Measurements from ENCODE around the gene MLLT6.

MLLT6 gene

DNA sequence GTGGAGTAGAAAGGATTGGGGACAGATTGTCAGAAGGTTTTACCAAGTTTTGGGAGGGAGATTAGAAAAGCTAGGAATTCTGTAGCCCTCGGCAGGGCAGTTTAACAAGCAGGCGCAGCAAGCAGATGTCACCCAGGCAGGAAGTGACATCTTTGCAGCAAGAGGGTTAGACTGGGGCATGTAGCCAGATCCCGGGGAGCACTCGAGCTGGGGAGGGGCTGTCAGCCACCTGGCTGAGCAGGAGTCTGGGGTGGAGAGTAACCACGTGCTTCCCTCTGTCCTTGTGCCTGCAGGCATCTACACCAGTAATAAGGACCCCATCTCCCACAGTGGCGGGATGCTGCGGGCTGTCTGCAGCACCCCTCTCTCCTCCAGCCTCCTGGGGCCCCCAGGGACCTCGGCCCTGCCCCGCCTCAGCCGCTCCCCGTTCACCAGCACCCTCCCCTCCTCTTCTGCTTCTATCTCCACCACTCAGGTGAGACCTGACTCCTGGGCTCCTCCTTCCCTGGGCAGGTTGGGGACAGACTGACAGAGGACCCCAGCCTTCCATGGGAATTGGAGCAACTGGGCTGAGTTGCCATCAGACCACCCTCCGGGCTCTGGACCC is 12.2 kb downstream of the MLLT6 start:
- H3K4me1 ChIP-seq = no peaks in the 10 kb centered on the region
- H3K27me3 ChIP-seq = no peaks in the 10 kb centered on the region
- DNase-seq = no peak
- peaks cover 67 to 100% (median 90%) of the 10 kb centered on the region in 3 donors for H3K36me3 ChIP-seq
- TF ChIP-seq, protein P1, sequence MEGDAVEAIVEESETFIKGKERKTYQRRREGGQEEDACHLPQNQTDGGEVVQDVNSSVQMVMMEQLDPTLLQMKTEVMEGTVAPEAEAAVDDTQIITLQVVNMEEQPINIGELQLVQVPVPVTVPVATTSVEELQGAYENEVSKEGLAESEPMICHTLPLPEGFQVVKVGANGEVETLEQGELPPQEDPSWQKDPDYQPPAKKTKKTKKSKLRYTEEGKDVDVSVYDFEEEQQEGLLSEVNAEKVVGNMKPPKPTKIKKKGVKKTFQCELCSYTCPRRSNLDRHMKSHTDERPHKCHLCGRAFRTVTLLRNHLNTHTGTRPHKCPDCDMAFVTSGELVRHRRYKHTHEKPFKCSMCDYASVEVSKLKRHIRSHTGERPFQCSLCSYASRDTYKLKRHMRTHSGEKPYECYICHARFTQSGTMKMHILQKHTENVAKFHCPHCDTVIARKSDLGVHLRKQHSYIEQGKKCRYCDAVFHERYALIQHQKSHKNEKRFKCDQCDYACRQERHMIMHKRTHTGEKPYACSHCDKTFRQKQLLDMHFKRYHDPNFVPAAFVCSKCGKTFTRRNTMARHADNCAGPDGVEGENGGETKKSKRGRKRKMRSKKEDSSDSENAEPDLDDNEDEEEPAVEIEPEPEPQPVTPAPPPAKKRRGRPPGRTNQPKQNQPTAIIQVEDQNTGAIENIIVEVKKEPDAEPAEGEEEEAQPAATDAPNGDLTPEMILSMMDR (IDR thresholded peaks at IDR 0.05) = no peak
- no peak overlapping the region for H3K27ac ChIP-seq
- H3K9me3 ChIP-seq = no peaks in the 10 kb centered on the region
- intact Hi-C loops (cut with DNase I; ENCODE audit: low total_unique reads) = no loop called here
- H3K4me3 ChIP-seq = no peak overlapping the region

DNA sequence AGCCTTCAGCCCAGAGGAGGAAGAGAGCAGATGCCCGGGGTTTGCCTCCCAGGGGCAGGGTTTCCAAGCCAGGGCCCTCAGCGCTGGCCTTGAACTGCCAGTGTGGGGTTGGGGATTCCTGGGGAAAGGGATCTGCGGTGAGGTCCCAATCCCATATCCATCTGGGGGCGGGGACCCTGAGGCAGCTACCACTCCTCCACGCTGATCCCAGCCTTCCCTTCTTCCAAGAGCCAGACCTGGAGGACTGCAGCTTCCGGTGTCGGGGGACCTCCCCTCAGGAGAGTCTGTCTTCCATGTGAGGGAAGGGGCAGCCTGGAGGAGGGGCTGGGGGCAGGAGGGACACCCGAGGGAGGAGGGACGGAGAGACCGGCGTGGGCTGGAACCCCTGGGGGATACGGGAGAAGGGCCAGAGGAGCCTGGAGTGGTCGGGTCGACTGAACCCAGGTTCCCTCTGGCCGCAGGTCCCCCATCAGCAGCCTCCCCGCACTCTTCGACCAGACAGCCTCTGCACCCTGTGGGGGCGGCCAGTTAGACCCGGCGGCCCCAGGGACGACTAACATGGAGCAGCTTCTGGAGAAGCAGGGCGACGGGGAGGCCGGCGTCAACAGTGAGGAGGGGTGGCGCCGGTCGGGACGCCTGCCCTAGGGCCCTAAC is 14.3 kb downstream of the MLLT6 start:
- Histone ChIP-seq H3K36me3 (peaks cover 55 to 100% (median 84%) of the 10 kb centered on the region in 3 donors), H3K9me3 (no peaks in the 10 kb centered on the region), H3K4me1 (peaks cover 0 to 2% (median under 1%) of the 10 kb centered on the region in 4 donors), H3K4me3 (no peak overlapping the region), H3K27me3 (no peaks in the 10 kb centered on the region), H3K27ac (no peak overlapping the region)
- intact Hi-C loops (cut with DNase I; ENCODE audit: low total_unique reads) = no loop called here
- DNase-seq = no peak
- TF ChIP-seq, protein P1 (IDR thresholded peaks at IDR 0.05) = no peak

DNA sequence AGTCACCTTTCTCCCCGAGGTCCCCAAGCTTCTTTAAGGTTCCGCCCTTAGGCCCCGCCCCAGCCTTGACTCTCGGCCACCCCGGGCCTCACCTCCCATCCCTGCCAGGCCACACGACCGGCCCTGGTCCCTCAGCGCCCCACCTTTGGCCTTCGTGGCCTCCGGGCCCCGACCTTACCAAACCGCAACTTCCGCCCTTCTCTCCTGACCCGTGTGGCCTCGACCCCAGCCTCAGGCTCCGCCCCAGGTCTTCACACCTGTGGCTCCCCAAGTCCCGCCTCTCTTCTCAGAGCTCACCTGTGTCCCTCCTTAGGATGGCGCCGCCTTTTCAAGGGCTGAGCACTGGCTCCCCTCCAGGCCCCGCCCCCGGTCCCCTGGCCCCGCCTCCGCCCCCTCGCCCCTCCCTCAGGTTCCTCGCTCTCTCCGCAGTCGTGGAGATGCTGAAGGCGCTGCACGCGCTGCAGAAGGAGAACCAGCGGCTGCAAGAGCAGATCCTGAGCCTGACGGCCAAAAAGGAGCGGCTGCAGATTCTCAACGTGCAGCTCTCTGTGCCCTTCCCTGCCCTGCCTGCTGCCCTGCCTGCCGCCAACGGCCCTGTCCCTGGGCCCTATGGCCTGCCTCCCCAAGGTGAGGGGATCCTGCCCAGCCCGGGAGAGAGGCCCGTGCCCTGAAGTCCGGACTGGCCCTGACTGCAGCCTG is 15.0 kb downstream of the MLLT6 start:
- Histone ChIP-seq H3K27me3 (no peaks in the 10 kb centered on the region), H3K4me3 (no peak overlapping the region), H3K4me1 (peaks cover 0 to 6% (median 1%) of the 10 kb centered on the region in 4 donors), H3K27ac (no peak overlapping the region), H3K9me3 (no peaks in the 10 kb centered on the region), H3K36me3 (peaks cover 53 to 100% (median 84%) of the 10 kb centered on the region in 3 donors)
- intact Hi-C loops (cut with DNase I; ENCODE audit: low total_unique reads) = no loop called here
- TF ChIP-seq, protein P1 (IDR thresholded peaks at IDR 0.05) = no peak
- no peak for DNase-seq

DNA sequence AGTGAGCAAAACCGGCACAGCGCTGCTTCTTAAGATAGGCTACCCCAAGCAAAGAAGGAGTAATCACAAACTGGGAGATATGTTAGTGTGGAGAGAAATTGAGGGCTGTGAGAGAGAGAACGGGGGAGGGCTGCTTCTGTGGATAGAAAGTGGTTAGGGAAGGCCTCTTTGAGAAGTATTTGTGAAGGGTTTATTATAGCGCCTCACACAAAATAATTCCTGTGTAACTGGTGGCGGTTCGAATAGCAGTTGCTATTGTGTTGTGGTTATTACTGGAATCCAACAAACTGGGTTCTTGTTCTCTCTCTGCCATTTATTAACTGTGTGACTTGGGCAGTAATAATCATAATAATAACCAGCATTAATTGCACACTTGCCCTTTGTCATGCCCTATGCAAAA is 15.9 kb downstream of the MLLT6 start:
- intact Hi-C loops (cut with DNase I; ENCODE audit: low total_unique reads) = no loop called here
- Histone ChIP-seq H3K36me3 (peaks cover 45 to 100% (median 83%) of the 10 kb centered on the region in 3 donors), H3K27ac (no peak overlapping the region)

DNA sequence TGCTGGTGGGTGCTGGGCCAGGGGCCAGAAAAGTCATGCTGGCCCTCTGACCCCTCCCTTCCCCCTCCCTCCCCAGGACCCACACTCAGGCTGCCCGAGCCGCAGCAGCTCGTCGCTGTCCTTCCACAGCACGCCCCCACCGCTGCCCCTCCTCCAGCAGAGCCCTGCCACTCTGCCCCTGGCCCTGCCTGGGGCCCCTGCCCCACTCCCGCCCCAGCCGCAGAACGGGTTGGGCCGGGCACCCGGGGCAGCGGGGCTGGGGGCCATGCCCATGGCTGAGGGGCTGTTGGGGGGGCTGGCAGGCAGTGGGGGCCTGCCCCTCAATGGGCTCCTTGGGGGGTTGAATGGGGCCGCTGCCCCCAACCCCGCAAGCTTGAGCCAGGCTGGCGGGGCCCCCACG is 16.7 kb downstream of the MLLT6 start:
- Histone ChIP-seq H3K27ac (no peak overlapping the region), H3K36me3 (peaks cover 37 to 97% (median 74%) of the 10 kb centered on the region in 3 donors), H3K4me3 (no peak overlapping the region), H3K4me1 (peaks cover 0 to 6% (median 1%) of the 10 kb centered on the region in 4 donors), H3K27me3 (no peaks in the 10 kb centered on the region), H3K9me3 (no peaks in the 10 kb centered on the region)
- TF ChIP-seq, protein P1 (IDR thresholded peaks at IDR 0.05) = no peak
- no peak for DNase-seq
- intact Hi-C loops (cut with DNase I; ENCODE audit: low total_unique reads) = no loop called here

More for the DNA sequence above, 15.9 kb downstream of the MLLT6 start:
- H3K27me3 ChIP-seq = no peaks in the 10 kb centered on the region
- H3K4me1 ChIP-seq = peaks cover 0 to 6% (median 1%) of the 10 kb centered on the region in 4 donors
- H3K4me3 ChIP-seq = no peak overlapping the region
- TF ChIP-seq, protein P1 (IDR thresholded peaks at IDR 0.05) = no peak
- no peak for DNase-seq
- no peaks in the 10 kb centered on the region for H3K9me3 ChIP-seq

All from tibial artery (tissue), 4 donors.